Hematopoietic multipotent progenitor cell treated with erythropoietin and hydrocortisone succinate and interleukin-3 and kit ligand, for 6 days (in vitro differentiated cells): ENCODE measurements around the gene TNFRSF12A.
"Not testable (repeated sequence)": the region's sequence is repeated elsewhere in the genome, so short reads cannot be mapped to it uniquely, and the experiment has no call there.

ENCODE experiments used
- DNase-seq: peaks from one replicate; pipeline ENCODE4 v3.0.0-alpha.2; 2015

Gene TNFRSF12A

GRCh38 chr16:3069146-3069545, 49.0 kb downstream of the TNFRSF12A start:
- DNase-seq: not testable (repeated sequence)

- no peak for DNase-seq
These were observed 50.5 kb downstream of the TNFRSF12A start for GRCh38 chr16:3070608-3071111.

DNA sequence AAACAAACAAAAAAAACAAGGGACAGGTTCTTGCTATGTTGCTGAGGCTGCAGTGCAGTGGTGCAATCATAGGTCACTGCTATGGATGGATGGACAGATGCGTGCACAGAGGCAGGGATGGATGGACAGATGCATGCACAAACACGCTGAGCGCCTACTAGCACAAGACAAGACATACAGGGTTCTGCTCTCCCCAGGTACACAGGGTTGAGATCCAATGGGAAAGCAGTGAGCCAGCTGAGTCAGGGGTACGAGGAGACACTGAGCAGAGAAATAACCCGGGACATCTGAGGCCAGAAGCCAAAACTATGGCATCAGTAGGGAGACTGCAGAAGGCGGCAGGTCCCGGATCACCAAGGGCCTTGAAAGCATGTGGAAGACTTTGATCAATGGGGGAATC, 51.5 kb downstream of the TNFRSF12A start:
- DNase-seq: no peak
